H1 (cell line): ENCODE data around the gene GRID2. TPM values are rescaled to one million over a fixed set of nuclear protein-coding genes. Genes with fewer than 3 reads are reported as not detected.

Experiments
- CTCF ChIA-PET: fragments of 300-600 bp; sonication (Branson Sonifier 250); formaldehyde crosslinking; loops from one replicate; lab custom pipeline; 2021; ENCODE audit not compliant: partially characterized antibody; lab: Charles Lee
- POLR2A ChIA-PET: fragments of 300-600 bp; sonication (Branson Sonifier 250); formaldehyde crosslinking; loops from one replicate; lab custom pipeline; 2021; ENCODE audit warnings: inconsistent platforms; ENCODE audit not compliant: partially characterized antibody; lab: Charles Lee
- DNase-seq, 2 experiments: peaks; one replicate each; pipeline versions ENCODE4 v3.0.0 to v3.0.0-alpha.2; 2010 to 2022; ENCODE audit warnings: low spot score in 2 of 2, low read depth in 1 of 2, mixed read lengths in 1 of 2
- FAIRE-seq: peaks from 2 replicates; lab custom pipeline; 2011; peaks lifted over from hg19 to GRCh38; lab: Jason Lieb, UNC
- H2AFZ ChIP-seq: 2 replicates; pipeline ENCODE4 v1.8.1; 2012; ENCODE audit warnings: low read length, inconsistent platforms
- H2AK5ac ChIP-seq: 2 replicates; pipeline ENCODE4 v1.6.1; 2013; ENCODE audit warnings: low read depth, low read length
- H2BK120ac ChIP-seq: replicated peaks from 2 replicates; pipeline ENCODE3; 2013; ENCODE audit warnings: low read depth, low read length, inconsistent platforms
- H2BK12ac ChIP-seq: 2 replicates; pipeline ENCODE4 v1.6.1; 2013; ENCODE audit warnings: low read depth, low read length
- H2BK15ac ChIP-seq: 2 replicates; pipeline ENCODE4 v1.6.1; 2013; ENCODE audit warnings: low read length
- H2BK20ac ChIP-seq: 2 replicates; pipeline ENCODE4 v1.6.1; 2013; ENCODE audit warnings: low read length
- H2BK5ac ChIP-seq: 2 replicates; pipeline ENCODE4 v1.6.1; 2013; ENCODE audit warnings: low read depth, low read length
- H3K14ac ChIP-seq: 2 replicates; pipeline ENCODE4 v1.6.1; 2013; ENCODE audit warnings: inconsistent platforms; ENCODE audit not compliant: insufficient read length
- H3K18ac ChIP-seq: 2 replicates; pipeline ENCODE4 v1.6.1; 2013; ENCODE audit warnings: low read length; ENCODE audit errors: extremely low read depth
- H3K23ac ChIP-seq: 2 replicates; pipeline ENCODE4 v1.6.1; 2013; ENCODE audit warnings: inconsistent platforms; ENCODE audit not compliant: insufficient read length
- H3K23me2 ChIP-seq: 2 replicates; pipeline ENCODE4 v1.6.1; 2013; ENCODE audit warnings: low read depth, low read length
- H3K27ac ChIP-seq: 2 replicates; pipeline ENCODE4 v1.6.1; 2011; ENCODE audit warnings: low read depth, low read length, inconsistent platforms
- H3K27me3 ChIP-seq, 4 experiments: replicated peaks in 1 of 4; 1 replicate in 1 of 4; 2 replicates in 3 of 4; pipeline versions ENCODE4 v1.6.1 to v1.8.1; 2011 to 2013; ENCODE audit warnings: low read length in 3 of 4, mild to moderate bottlenecking in 3 of 4, inconsistent platforms in 2 of 4, mixed read lengths in 2 of 4, moderate library complexity in 1 of 4; ENCODE audit not compliant: control insufficient read depth in 3 of 4, insufficient read depth in 3 of 4; ENCODE audit errors: extremely low read depth in 1 of 4
- H3K36me3 ChIP-seq, 4 experiments: 2 replicates each; pipeline versions ENCODE4 v1.6.1 to v1.8.1; 2011 to 2013; ENCODE audit warnings: mild to moderate bottlenecking in 4 of 4, low read length in 3 of 4, moderate library complexity in 2 of 4, control low read depth in 1 of 4, inconsistent platforms in 1 of 4; ENCODE audit not compliant: insufficient read depth in 4 of 4, control insufficient read depth in 2 of 4
- H3K4ac ChIP-seq: replicated peaks from 2 replicates; pipeline ENCODE3; 2013; ENCODE audit warnings: low read length, low read depth, mixed read lengths, inconsistent platforms; ENCODE audit not compliant: insufficient read length
- H3K4me1 ChIP-seq, 4 experiments: replicated peaks in 1 of 4; 1 replicate in 1 of 4; 2 replicates in 3 of 4; pipeline versions ENCODE4 v1.6.1 to v1.8.1; 2011 to 2013; ENCODE audit warnings: low read length in 3 of 4, inconsistent platforms in 2 of 4, mixed read lengths in 1 of 4; ENCODE audit not compliant: insufficient read depth in 4 of 4, control insufficient read depth in 3 of 4
- H3K4me2 ChIP-seq, 2 experiments: 2 replicates each; pipeline versions ENCODE4 v1.6.1 to v1.8.1; 2011 to 2013; ENCODE audit warnings: low read depth in 2 of 2, low read length in 2 of 2, control low read depth in 1 of 2, inconsistent platforms in 1 of 2, mild to moderate bottlenecking in 1 of 2; ENCODE audit not compliant: insufficient read depth in 1 of 2
- H3K4me3 ChIP-seq, 4 experiments: fragments of 200-600, 300-600 bp in 1 of 4; sonication (generic), shearing (Covaris generic), sonication (Bioruptor Twin) in 1 of 4; 2 replicates each; pipeline versions ENCODE4 v1.5.1 to v1.8.1; 2011 to 2016; ENCODE audit warnings: low read length in 4 of 4, low read depth in 3 of 4, control low read depth in 2 of 4, inconsistent platforms in 2 of 4, mild to moderate bottlenecking in 2 of 4, mixed read lengths in 1 of 4, moderate library complexity in 1 of 4; ENCODE audit not compliant: insufficient read depth in 2 of 4; ENCODE audit errors: extremely low read depth in 1 of 4
- H3K56ac ChIP-seq: replicated peaks from 2 replicates; pipeline ENCODE3; 2013; ENCODE audit warnings: low read depth, mild to moderate bottlenecking, mixed read lengths, low read length, inconsistent platforms; ENCODE audit not compliant: insufficient read length
- H3K79me1 ChIP-seq: 2 replicates; pipeline ENCODE4 v1.6.1; 2013; ENCODE audit warnings: low read depth, low read length, control low read depth
- H3K79me2 ChIP-seq, 2 experiments: 2 replicates each; pipeline versions ENCODE4 v1.6.1 to v1.8.1; 2012 to 2013; ENCODE audit warnings: low read length in 2 of 2, mild to moderate bottlenecking in 2 of 2, inconsistent platforms in 1 of 2; ENCODE audit not compliant: insufficient read depth in 2 of 2, control insufficient read depth in 1 of 2
- H3K9ac ChIP-seq, 4 experiments: replicated peaks in 1 of 4; 1 replicate in 1 of 4; 2 replicates in 3 of 4; pipeline versions ENCODE4 v1.6.1 to v1.8.1; 2011 to 2013; ENCODE audit warnings: low read depth in 3 of 4, low read length in 3 of 4, control low read depth in 2 of 4, mild to moderate bottlenecking in 2 of 4, moderate library complexity in 2 of 4, inconsistent platforms in 1 of 4; ENCODE audit errors: extremely low read depth in 1 of 4
- H3K9me3 ChIP-seq, 2 experiments: 2 replicates each; pipeline versions ENCODE4 v1.6.1 to v1.8.1; 2012 to 2013; ENCODE audit warnings: mild to moderate bottlenecking in 2 of 2, moderate library complexity in 2 of 2, control low read depth in 1 of 2, inconsistent platforms in 1 of 2, low read depth in 1 of 2, low read length in 1 of 2, mixed read lengths in 1 of 2; ENCODE audit not compliant: insufficient read depth in 2 of 2
- H4K20me1 ChIP-seq, 2 experiments: replicated peaks in 1 of 2; 2 replicates each; pipeline versions ENCODE3 to v1.8.1; 2011 to 2013; ENCODE audit warnings: inconsistent platforms in 2 of 2, low read length in 2 of 2, mild to moderate bottlenecking in 1 of 2; ENCODE audit not compliant: insufficient read depth in 2 of 2, control insufficient read depth in 1 of 2
- H4K5ac ChIP-seq: 2 replicates; pipeline ENCODE4 v1.6.1; 2013; ENCODE audit warnings: low read length, low read depth, mixed read lengths, inconsistent platforms; ENCODE audit not compliant: insufficient read length
- H4K8ac ChIP-seq: 2 replicates; pipeline ENCODE4 v1.8.0; 2013; ENCODE audit warnings: mild to moderate bottlenecking, moderate library complexity, low read length, inconsistent platforms; ENCODE audit not compliant: insufficient read depth; ENCODE audit errors: extremely low read depth
- H4K91ac ChIP-seq: replicated peaks from 2 replicates; pipeline ENCODE3; 2013; ENCODE audit warnings: low read length, mixed read lengths, inconsistent platforms; ENCODE audit not compliant: insufficient read length
- CHD1 ChIP-seq: IDR thresholded peaks from 2 replicates; pipeline ENCODE4 v1.6.1; 2012; ENCODE audit warnings: low read depth, low read length, improper control_type of control experiment
- RFX5 ChIP-seq: IDR thresholded peaks from 2 replicates; pipeline ENCODE4 v1.6.1; 2011; ENCODE audit warnings: low read depth, low read length, improper control_type of control experiment, borderline replicate concordance
- TAF1 ChIP-seq: IDR thresholded peaks from 2 replicates; pipeline ENCODE4 v1.6.1; 2011; ENCODE audit warnings: mild to moderate bottlenecking, low read depth, low read length
- TAF7 ChIP-seq: optimal IDR thresholded peaks from 2 replicates; pipeline ENCODE3; 2011; ENCODE audit warnings: low read depth, mild to moderate bottlenecking, inconsistent platforms, low read length, moderate library complexity, borderline replicate concordance
- TBP ChIP-seq: IDR thresholded peaks from 2 replicates; pipeline ENCODE4 v1.6.1; 2011; ENCODE audit warnings: low read depth, low read length, improper control_type of control experiment
- TEAD4 ChIP-seq: IDR thresholded peaks from 2 replicates; pipeline ENCODE4 v1.6.1; 2012; ENCODE audit warnings: low read depth, low read length, inconsistent platforms, mixed read lengths
- WGBS, 2 experiments: shearing (Covaris generic) in 1 of 2; methylation state at CpG; one replicate each; pipeline versions ENCODE4 v1.1.6 to v1.1.7; 2013 to 2015; ENCODE audit warnings: low lambda C conversion rate in 2 of 2, mixed read lengths in 2 of 2, inconsistent platforms in 1 of 2, low coverage in 1 of 2, missing lambda C conversion rate in 1 of 2; ENCODE audit not compliant: insufficient replicate concordance in 2 of 2, insufficient coverage in 1 of 2, insufficient read length in 1 of 2; ENCODE audit errors: extremely low coverage in 1 of 2, missing lambda C conversion rate in 1 of 2; 5-methylcytosine and 5-hydroxymethylcytosine counted together
- polyA plus RNA-seq, 7 experiments: library from polyadenylated mRNA; depleted of rRNA in 3 of 7; stranded (reverse) in 5 of 7; unstranded in 2 of 7; fragments of >200 nt in 5 of 7; fragments of 200-250 nt in 2 of 7; gene quantifications; 1 replicate in 5 of 7; 2 replicates in 1 of 7; 4 replicates in 1 of 7; pipeline versions ENCODE4 v1.2.1 to v1.2.3, GENCODE V29; 2011 to 2013; ENCODE audit warnings: missing spikeins in 2 of 7, mixed read lengths in 2 of 7
- total RNA-seq: library from RNA; stranded (reverse); fragmentation: NEBNext Ultra II Directional; extraction: Animal tissue kit (Norgen Biotek cat#: 25700); gene quantifications from 2 replicates; pipeline ENCODE4 v1.2.1, GENCODE V29; 2021
- TF ChIP-seq, protein P1 (sequence below), 3 experiments: IDR thresholded peaks; 1 replicate in 2 of 3; 2 replicates in 1 of 3; pipeline versions ENCODE4 v1.5.1 to v1.6.1; 2011; ENCODE audit warnings: low read length in 3 of 3, mild to moderate bottlenecking in 3 of 3, inconsistent platforms in 2 of 3, low read depth in 1 of 3, moderate library complexity in 1 of 3; ENCODE audit not compliant: insufficient read depth in 1 of 3; ENCODE audit errors: control extremely low read depth in 1 of 3
- TF ChIP-seq, protein P2 (sequence below): IDR thresholded peaks from 2 replicates; pipeline ENCODE4 v1.6.1; 2011; ENCODE audit warnings: low read depth, mild to moderate bottlenecking, low read length; ENCODE audit not compliant: insufficient read depth

The GRID2 gene
- total and polyA plus RNA-seq, 2 of the 8 experiments (the other 6 are each of a cell fraction or from before 2014, with no cell fraction given), result 31.1 to 81.9 TPM

DNA sequence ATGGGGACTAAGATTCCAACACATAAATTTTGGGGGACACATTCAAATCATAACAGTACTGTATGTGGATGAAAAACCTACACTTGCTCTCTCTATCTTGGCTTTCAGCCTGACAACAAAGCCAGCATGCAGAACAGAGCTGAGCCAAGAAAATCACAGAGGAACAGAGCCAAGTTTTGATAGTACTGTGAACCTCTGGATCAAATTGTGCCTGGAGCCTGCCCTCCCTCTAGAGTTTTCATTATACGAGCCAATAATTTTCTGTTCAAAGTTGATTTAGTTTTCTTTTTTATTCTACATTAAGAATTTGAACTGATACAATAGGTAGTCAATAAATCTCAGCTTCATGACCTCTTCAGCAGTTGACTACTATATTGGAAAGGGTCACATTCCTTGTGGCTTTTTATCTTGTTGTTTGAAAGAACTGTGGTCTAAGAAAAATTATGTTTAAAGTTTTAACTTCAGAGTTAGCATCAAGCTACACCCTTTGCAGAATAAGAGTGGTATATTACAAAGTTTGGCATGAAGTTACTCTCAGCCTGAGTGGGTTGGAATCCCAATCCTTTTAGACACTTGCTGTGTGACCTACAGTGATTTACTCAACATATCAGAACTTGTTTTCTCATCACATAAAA lies 31.1 kb downstream of the GRID2 start:
- no peak overlapping the region for H3K4me2 ChIP-seq
- no peak overlapping the region for H3K18ac ChIP-seq
- H2BK5ac ChIP-seq, result no peak overlapping the region
- TF ChIP-seq, protein P1, sequence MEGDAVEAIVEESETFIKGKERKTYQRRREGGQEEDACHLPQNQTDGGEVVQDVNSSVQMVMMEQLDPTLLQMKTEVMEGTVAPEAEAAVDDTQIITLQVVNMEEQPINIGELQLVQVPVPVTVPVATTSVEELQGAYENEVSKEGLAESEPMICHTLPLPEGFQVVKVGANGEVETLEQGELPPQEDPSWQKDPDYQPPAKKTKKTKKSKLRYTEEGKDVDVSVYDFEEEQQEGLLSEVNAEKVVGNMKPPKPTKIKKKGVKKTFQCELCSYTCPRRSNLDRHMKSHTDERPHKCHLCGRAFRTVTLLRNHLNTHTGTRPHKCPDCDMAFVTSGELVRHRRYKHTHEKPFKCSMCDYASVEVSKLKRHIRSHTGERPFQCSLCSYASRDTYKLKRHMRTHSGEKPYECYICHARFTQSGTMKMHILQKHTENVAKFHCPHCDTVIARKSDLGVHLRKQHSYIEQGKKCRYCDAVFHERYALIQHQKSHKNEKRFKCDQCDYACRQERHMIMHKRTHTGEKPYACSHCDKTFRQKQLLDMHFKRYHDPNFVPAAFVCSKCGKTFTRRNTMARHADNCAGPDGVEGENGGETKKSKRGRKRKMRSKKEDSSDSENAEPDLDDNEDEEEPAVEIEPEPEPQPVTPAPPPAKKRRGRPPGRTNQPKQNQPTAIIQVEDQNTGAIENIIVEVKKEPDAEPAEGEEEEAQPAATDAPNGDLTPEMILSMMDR (IDR thresholded peaks at IDR 0.05; ENCODE audit: control extremely low read depth in 1 of 3, insufficient read depth in 1 of 3, low read depth in 1 of 3, low read length in 3 of 3), result no peak
- TF ChIP-seq TBP, result no peak
- TF ChIP-seq RFX5, result no peak
- TF ChIP-seq TAF1, result no peak
- TF ChIP-seq TEAD4, result no peak
- TF ChIP-seq, protein P2, sequence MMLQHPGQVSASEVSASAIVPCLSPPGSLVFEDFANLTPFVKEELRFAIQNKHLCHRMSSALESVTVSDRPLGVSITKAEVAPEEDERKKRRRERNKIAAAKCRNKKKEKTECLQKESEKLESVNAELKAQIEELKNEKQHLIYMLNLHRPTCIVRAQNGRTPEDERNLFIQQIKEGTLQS, result no peak
- TF ChIP-seq CHD1, result no peak
- no peak for TF ChIP-seq TAF7
- TF ChIP-seq, all 59 proteins: peak for 0
- no peak overlapping the region for H4K91ac ChIP-seq
- H4K5ac ChIP-seq, result no peak overlapping the region
- CTCF ChIA-PET, result interaction anchor here (1.2 to 2.2 kb wide), 2 partner anchors 13 to 53 kb away, joined by 3 to 6 read pairs; no protein-coding TSS in a partner anchor
- H3K9ac ChIP-seq, result no peak overlapping the region
- WGBS, 2 experiments, result 77% methylated on average over 1 of the region's 1 CpG; no CpG with 5 or more reads in 1 of the 2 experiments
- H3K4me3 ChIP-seq, result no peak overlapping the region
- no peak overlapping the region for H3K4ac ChIP-seq
- no peak overlapping the region for H2BK120ac ChIP-seq
- no peak for FAIRE-seq
- peaks cover 0 to 9% (median 2%) of the 10 kb centered on the region in 4 experiments; a peak in 4 of 7 replicates for H3K4me1 ChIP-seq
- H3K14ac ChIP-seq, result no peak overlapping the region
- no peaks in the 10 kb centered on the region for H3K23me2 ChIP-seq
- no peak overlapping the region for H4K8ac ChIP-seq
- H3K79me1 ChIP-seq, result peaks cover 2% of the 10 kb centered on the region; the same call in 1 of the 2 replicates
- 0 out of 4 replicates have a peak, but pooled peaks cover 0 to 3% of the 10 kb centered on the region in 2 experiments for H3K79me2 ChIP-seq
- no peak overlapping the region for H3K23ac ChIP-seq
- DNase-seq, result no peak
- POLR2A ChIA-PET, result interaction anchor here (0.6 to 0.7 kb wide), 2 partner anchors 8 to 87 kb away, joined by 3 read pairs; no protein-coding TSS in a partner anchor
- no peak overlapping the region for H3K56ac ChIP-seq
- no peaks in the 10 kb centered on the region; a peak in 1 of 8 replicates for H3K36me3 ChIP-seq
- H2BK12ac ChIP-seq, result no peak overlapping the region
- no peak overlapping the region for H3K27ac ChIP-seq
- no peak overlapping the region for H2AK5ac ChIP-seq
- H4K20me1 ChIP-seq, result no peaks in the 10 kb centered on the region
- H3K27me3 ChIP-seq, result no peaks in the 10 kb centered on the region
- no peak overlapping the region for H2BK15ac ChIP-seq
- H2AFZ ChIP-seq, result no peak overlapping the region
- H3K9me3 ChIP-seq, result no peaks in the 10 kb centered on the region
- H2BK20ac ChIP-seq, result no peak overlapping the region
